BLaER1 treated with 17β-estradiol and CSF1 and Interleukin-3, amounts not matched to agents 10 nM and 100 nM (cell line): ENCODE measurements around the gene OSCP1.

Experiments used
- H3K27ac ChIP-seq, 11 experiments: shearing (Covaris generic); formaldehyde crosslinking; 2 replicates each; pipeline ENCODE4 v1.8.1; 2022
- H3K27me3 ChIP-seq, 11 experiments: shearing (Covaris generic); formaldehyde crosslinking; 2 replicates each; pipeline ENCODE4 v1.8.1; 2022
- H3K36me3 ChIP-seq, 11 experiments: shearing (Covaris generic); formaldehyde crosslinking; 2 replicates each; pipeline ENCODE4 v1.8.1; 2022
- H3K4me1 ChIP-seq, 10 experiments: shearing (Covaris generic); formaldehyde crosslinking; 2 replicates each; pipeline ENCODE4 v1.8.1; 2022
- H3K4me2 ChIP-seq, 11 experiments: shearing (Covaris generic); formaldehyde crosslinking; 2 replicates each; pipeline ENCODE4 v1.8.1; 2022
- H3K4me3 ChIP-seq, 10 experiments: shearing (Covaris generic); formaldehyde crosslinking; 2 replicates each; pipeline ENCODE4 v1.8.1; 2022
- H3K9ac ChIP-seq, 11 experiments: shearing (Covaris generic); formaldehyde crosslinking; 2 replicates each; pipeline ENCODE4 v1.8.1; 2022
- H3K9me3 ChIP-seq, 11 experiments: shearing (Covaris generic); formaldehyde crosslinking; replicated peaks in 1 of 11; 2 replicates each; pipeline ENCODE4 v1.8.1; 2022
- H4K20me1 ChIP-seq, 11 experiments: shearing (Covaris generic); formaldehyde crosslinking; 2 replicates each; pipeline ENCODE4 v1.8.1; 2022
- Cebpa-rat ChIP-seq, 11 experiments: shearing (Covaris generic); IDR thresholded peaks; 2 replicates each; pipeline ENCODE4 v1.8.1; 2022

The OSCP1 gene

DNA sequence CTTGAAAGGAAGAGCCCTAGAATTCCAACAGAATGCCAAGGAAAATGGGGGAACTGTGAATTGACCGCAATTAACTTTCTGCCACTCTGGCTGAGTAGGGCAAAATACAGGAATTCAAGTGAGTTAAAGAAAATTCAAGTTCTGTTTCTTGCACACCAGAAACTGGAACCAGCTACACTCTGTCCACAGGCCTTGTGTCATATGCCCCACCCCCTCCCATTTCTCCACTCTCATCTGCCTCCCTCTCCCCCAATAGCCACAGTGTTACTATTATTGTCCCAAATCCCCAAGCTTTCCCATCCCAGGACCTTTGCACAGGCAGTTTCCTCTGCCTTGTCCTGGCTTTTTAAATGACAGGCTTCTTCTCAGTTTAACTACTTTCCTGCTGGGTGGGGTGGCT is 60.3 kb downstream of the OSCP1 start:
- Histone ChIP-seq H3K27me3 (no peaks in the 10 kb centered on the region), H3K4me1 (peaks cover 38 to 58% (median 47%) of the 10 kb centered on the region in 10 experiments), H3K4me2 (peak overlapping the region in 10 of 11 experiments; percentile 38 to 94 (median 46); a peak in 17 of 22 replicates), H3K27ac (peak overlapping the region in 8 of 11 experiments; percentile 0 to 99 (median 13); a peak in 6 of 22 replicates), H3K36me3 (peaks cover 37 to 63% (median 47%) of the 10 kb centered on the region in 11 experiments), H3K9ac (peak overlapping the region in 4 of 11 experiments; percentile 2 to 15 (median 8); a peak in 2 of 22 replicates), H3K9me3 (no peaks in the 10 kb centered on the region), H3K4me3 (no peak overlapping the region), H4K20me1 (peaks cover 0 to 20% (median 4%) of the 10 kb centered on the region in 11 experiments; a peak in 6 of 22 replicates)
- no peak for TF ChIP-seq Cebpa-rat (IDR thresholded peaks at IDR 0.05)

DNA sequence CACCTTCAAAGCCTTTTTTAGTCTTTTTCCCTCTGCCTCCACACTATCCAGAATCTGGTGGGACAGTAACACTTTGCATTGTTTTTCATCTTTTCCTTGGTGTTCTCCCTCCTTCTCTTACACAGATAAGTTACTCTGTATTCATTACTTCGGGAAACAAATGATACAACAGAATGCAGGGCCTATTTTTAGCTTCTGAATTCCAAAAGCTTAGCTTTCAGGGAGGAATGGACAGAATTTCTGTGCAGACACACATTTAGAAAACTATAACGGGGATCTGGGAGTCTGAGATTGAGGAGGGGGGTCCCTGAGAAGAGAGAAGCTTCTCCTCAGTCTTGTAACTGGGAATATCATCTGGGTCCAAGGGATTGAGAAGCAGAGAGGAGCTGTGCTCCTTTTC is 61.0 kb downstream of the OSCP1 start:
- peaks cover 45 to 62% (median 53%) of the 10 kb centered on the region in 10 experiments for H3K4me1 ChIP-seq
- H3K4me3 ChIP-seq = no peak overlapping the region
- no peaks in the 10 kb centered on the region for H3K9me3 ChIP-seq
- TF ChIP-seq Cebpa-rat (IDR thresholded peaks at IDR 0.05) = no peak
- peak overlapping the region in 6 of 11 experiments; percentile 3 to 99 (median 27); a peak in 5 of 22 replicates for H3K27ac ChIP-seq
- peaks cover 4 to 27% (median 8%) of the 10 kb centered on the region in 11 experiments; a peak in 12 of 22 replicates for H4K20me1 ChIP-seq
- no peaks in the 10 kb centered on the region for H3K27me3 ChIP-seq
- peak overlapping the region in 3 of 11 experiments; percentile 86 to 94 (median 90); a peak in 6 of 22 replicates for H3K4me2 ChIP-seq
- peak overlapping the region in 1 of 11 experiments; percentile 7; a peak in 2 of 22 replicates for H3K9ac ChIP-seq
- peaks cover 36 to 62% (median 46%) of the 10 kb centered on the region in 11 experiments for H3K36me3 ChIP-seq

DNA sequence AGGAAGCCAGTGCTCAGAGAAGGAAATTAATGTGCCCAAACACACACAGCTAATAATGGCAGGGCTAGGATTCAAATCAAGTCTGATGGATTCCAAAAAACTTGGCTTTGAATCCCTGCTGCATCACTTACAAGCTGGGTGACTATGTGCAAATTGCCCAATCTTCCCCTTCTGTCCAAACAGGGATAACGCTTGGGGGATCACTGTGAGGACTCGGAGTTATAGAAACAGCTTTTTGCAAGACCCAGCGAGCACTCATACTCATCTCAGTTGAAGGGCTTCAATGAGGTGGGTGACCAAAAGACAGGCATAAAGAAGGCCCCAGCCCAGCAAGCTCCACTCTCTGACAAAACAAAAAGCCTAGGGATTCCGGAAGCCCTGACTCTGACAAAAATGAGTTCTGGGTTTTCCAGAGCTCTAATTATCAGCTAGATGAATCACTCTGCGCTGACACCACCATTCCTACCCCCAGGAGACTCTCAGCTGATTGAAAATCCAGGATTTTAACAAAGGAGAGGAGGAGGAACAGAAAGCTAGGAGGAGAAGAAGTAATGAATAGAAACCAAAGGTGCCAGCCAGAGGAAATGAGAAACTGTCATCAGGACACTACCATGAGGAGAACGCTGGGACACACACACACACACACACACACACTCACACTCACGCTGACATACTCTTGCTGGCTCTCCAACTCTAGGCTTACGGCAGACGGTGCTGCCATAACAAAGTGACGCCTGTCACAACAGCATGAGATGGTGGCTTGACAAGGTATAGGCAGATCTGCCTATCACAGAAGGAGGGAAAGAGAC is 62.9 kb downstream of the OSCP1 start:
- no peak for TF ChIP-seq Cebpa-rat (IDR thresholded peaks at IDR 0.05)

DNA sequence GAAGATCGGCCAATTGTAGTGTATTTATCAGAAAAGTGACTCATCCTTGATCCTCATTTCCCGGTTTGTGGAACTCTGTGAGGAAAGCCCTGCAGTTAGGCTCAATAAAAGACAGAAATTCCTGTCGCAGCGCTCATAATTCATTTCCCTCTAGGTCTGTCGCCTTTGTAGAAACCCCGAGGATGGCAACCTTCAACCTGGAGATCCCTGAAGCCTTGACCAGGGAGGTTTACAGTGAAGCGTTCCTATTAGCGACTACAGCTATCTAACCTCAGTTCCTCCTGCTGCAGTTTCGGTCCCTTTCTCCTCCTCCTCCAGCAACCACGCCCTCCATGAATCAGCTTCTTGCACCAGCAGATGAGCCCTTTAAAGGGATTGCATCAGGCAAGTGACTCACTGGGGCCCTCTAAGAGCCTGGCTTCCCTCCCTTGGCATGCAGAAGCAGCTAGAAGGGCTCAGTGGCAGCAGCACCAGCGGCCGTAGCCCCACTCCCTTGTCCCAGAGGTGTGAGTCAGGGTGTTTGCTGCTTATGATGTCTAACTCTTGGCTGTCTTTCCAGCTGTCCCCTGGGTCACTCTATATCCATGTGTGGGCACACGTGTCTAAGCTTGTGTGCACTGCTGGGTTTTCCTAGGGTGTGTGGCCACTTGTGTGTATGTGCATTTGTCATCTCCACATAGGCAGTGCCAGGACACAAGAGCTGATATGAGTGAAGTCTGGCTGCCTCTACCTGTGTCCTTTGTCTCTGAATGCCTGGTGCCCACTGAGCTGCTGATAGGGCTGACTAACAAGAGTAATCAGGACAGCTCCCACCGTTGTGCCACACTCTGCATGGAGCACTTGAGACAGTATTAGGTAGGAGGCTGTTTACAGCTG is 63.7 kb downstream of the OSCP1 start:
- Histone ChIP-seq H3K4me3 (peak overlapping the region; percentile 51 to 97 (median 64)), H3K27me3 (no peaks in the 10 kb centered on the region), H3K27ac (peak overlapping the region; percentile 91 to 99 (median 97)), H3K4me2 (peak overlapping the region; percentile 85 to 98 (median 92)), H3K9me3 (no peaks in the 10 kb centered on the region), H3K9ac (peak overlapping the region; percentile 78 to 96 (median 92)), H3K36me3 (peaks cover 14 to 34% (median 21%) of the 10 kb centered on the region in 11 experiments), H3K4me1 (peaks cover 56 to 81% (median 68%) of the 10 kb centered on the region in 10 experiments), H4K20me1 (peaks cover 6 to 42% (median 33%) of the 10 kb centered on the region in 11 experiments; a peak in 17 of 22 replicates)
- peak; percentile 82 to 99 (median 96); a peak in 20 of 22 replicates for TF ChIP-seq Cebpa-rat (IDR thresholded peaks at IDR 0.05)

More for the DNA sequence above, 62.9 kb downstream of the OSCP1 start:
- Histone ChIP-seq H3K36me3 (peaks cover 21 to 43% (median 30%) of the 10 kb centered on the region in 11 experiments), H3K27ac (peak overlapping the region; percentile 91 to 99 (median 97)), H3K4me3 (peak overlapping the region in 7 of 10 experiments; percentile 8 to 41 (median 20); a peak in 9 of 20 replicates), H3K9me3 (no peaks in the 10 kb centered on the region), H3K4me2 (peak overlapping the region; percentile 85 to 98 (median 92)), H3K27me3 (no peaks in the 10 kb centered on the region), H3K4me1 (peaks cover 57 to 81% (median 69%) of the 10 kb centered on the region in 10 experiments), H4K20me1 (peaks cover 6 to 33% (median 24%) of the 10 kb centered on the region in 11 experiments; a peak in 16 of 22 replicates), H3K9ac (peak overlapping the region; percentile 78 to 96 (median 92))

DNA sequence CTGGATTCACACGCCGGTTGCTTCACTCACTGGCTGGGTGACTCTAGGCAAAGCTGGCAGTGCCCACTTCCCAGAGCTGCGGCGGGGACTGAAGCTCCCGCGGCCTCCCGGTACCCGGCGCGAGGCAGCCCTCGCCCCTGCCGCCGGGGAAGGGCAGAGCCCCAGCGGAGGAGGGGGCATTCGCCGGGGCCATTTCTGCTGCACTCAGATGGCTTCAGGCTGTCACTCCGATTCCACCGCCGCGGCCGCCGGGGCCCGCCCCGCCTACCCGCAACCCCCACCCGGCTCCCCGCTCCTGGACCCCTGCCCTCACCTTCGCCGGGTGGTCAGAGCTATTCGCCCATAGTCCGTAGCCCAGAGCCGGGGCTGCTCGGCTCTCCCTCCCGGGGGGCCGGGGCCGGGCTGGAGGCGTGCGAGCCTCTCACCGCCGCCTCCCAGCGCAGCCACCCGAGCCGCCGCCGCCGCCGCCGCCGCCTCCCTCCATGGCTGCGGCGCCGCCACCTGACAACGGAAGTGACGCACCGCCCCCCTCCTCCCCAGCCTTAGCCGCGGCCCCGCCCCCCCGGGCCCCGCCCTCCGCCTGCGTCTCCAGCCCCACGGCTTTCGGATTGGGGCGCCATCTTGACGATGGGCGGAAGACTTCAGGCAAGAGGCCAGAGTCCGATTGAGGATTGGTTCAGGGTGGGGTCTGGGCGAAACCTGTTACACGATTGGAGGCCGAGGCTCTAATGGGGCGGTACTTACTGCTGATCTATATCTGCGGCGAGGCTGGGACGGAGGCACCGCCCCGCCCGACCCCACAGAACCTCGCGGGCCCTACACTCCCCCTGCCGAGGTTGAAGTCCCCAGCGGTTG is 64.6 kb downstream of the OSCP1 start, which contains the start of gene STK40:
Gene STK40 (minus strand): TSS at position 515 of the 855 bp plus-strand sequence. CDS start 24,592 bp downstream, outside the sequence.
- peak within 1 kb of the TSS; percentile 91 to 99 (median 97) for H3K27ac ChIP-seq
- peaks cover 48 to 81% (median 61%) of the 10 kb centered on the region in 10 experiments for H3K4me1 ChIP-seq
- peaks cover 10 to 48% (median 41%) of the 10 kb centered on the region in 11 experiments; a peak in 19 of 22 replicates for H4K20me1 ChIP-seq
- no peaks in the 10 kb centered on the region for H3K9me3 ChIP-seq
- no peak for TF ChIP-seq Cebpa-rat (IDR thresholded peaks at IDR 0.05)
- peaks cover 5 to 34% (median 18%) of the 10 kb centered on the region in 11 experiments; a peak in 20 of 22 replicates for H3K36me3 ChIP-seq
- peak within 1 kb of the TSS; percentile 92 to 99 (median 96) for H3K4me2 ChIP-seq
- peak within 1 kb of the TSS; percentile 78 to 96 (median 92) for H3K9ac ChIP-seq
- no peaks in the 10 kb centered on the region for H3K27me3 ChIP-seq
- peak within 1 kb of the TSS; percentile 77 to 97 (median 90) for H3K4me3 ChIP-seq

DNA sequence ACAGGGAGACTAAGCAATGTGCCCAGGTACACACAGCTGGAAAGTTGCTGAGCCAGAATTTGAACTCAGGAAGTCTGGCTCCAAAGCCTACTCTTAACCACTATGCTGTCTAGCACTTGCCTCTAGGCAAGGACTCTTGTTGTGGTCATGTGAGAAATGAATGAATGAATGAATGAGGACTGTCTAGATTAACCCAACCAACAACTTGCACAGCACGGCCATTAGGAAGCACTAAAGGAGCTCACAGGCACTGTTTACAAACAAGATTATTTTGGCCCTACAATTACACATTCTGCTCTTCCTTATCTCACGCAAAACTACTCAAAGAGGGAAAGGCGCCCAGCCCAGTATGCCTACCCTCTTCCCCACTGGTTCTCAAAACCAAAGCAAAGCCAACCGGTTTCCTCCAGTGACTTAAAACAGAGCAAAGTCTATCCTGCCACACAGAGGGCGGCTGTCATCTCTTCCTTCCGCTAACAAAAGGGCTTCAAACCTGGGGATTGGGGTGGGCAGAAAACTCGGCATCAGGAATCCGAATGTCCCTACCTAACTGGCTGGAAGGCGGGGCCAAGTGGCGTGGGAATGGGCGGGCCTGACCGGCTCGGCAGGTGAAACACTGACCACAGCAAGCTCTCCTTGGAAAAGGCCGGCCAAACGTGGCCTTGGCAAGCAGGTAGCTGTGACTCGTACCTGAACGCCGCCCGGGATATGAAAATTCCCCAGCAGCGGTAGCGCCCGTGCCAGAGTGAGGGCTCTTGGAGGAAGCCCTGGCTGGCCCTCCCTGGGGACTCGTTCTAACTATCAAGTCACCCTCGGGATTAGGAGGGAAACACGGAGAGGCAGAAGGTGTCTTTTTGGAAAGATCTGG is 65.5 kb downstream of the OSCP1 start:
- Histone ChIP-seq H3K27ac (peak overlapping the region; percentile 62 to 99 (median 84)), H3K4me1 (peaks cover 41 to 81% (median 55%) of the 10 kb centered on the region in 10 experiments), H3K27me3 (no peaks in the 10 kb centered on the region), H3K4me2 (peak overlapping the region; percentile 85 to 99 (median 95)), H3K36me3 (peaks cover 0 to 37% (median 10%) of the 10 kb centered on the region in 11 experiments; a peak in 9 of 22 replicates), H3K9me3 (no peaks in the 10 kb centered on the region), H4K20me1 (peaks cover 18 to 57% (median 50%) of the 10 kb centered on the region in 11 experiments; a peak in 20 of 22 replicates), H3K4me3 (peak overlapping the region; percentile 77 to 97 (median 90)), H3K9ac (peak overlapping the region; percentile 78 to 96 (median 88))
- no peak for TF ChIP-seq Cebpa-rat (IDR thresholded peaks at IDR 0.05)

DNA sequence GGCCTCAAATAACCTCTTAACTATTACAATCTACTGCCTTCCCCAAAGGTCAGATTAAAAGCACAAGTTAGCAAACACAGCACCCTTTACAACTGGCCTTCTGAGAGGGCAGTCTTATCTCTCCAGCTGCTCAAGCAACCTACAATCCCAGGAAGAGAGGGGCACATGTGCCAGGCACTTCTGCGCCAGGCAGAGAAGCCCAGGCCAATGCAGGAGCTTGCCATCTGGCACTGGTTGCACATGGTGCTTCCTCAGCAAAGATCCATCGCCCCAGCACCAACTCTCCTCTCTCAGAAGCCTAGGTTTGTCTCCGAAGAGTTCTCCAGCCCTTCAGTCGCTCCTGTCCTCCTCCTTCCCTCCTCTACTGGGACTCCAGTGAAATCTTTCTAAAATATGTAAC is 67.0 kb downstream of the OSCP1 start:
- H3K4me3 ChIP-seq = peak overlapping the region in 3 of 10 experiments; percentile 10 to 97 (median 97); a peak in 2 of 20 replicates
- peaks cover 50 to 81% (median 59%) of the 10 kb centered on the region in 10 experiments for H3K4me1 ChIP-seq
- TF ChIP-seq Cebpa-rat (IDR thresholded peaks at IDR 0.05) = no peak
- H3K27ac ChIP-seq = no peak overlapping the region
- no peaks in the 10 kb centered on the region for H3K9me3 ChIP-seq
- H3K9ac ChIP-seq = peak overlapping the region in 3 of 11 experiments; percentile 15 to 91 (median 89); a peak in 4 of 22 replicates
- H4K20me1 ChIP-seq = peaks cover 19 to 72% (median 61%) of the 10 kb centered on the region in 11 experiments; a peak in 20 of 22 replicates
- no peaks in the 10 kb centered on the region for H3K27me3 ChIP-seq
- H3K4me2 ChIP-seq = peak overlapping the region in 9 of 11 experiments; percentile 28 to 99 (median 95); a peak in 17 of 22 replicates
- peaks cover 0 to 46% (median 5%) of the 10 kb centered on the region in 11 experiments; a peak in 9 of 22 replicates for H3K36me3 ChIP-seq
